Stomach (tissue), 4 donors: ENCODE measurements around the gene LZTR1.
A peak's percentile ranks its signal among the peaks of the same experiment; 100 is the strongest.

Experiments
- CTCF ChIP-seq, 7 experiments: fragments of 450-650 bp in 4 of 7; fragments of 200-600 bp in 3 of 7; sonication (generic) in 3 of 7; IDR thresholded peaks; one replicate each; pipeline ENCODE4 v1.5.1; 2016 to 2019; ENCODE audit warnings: antibody characterized with exemption in 7 of 7, control low read depth in 2 of 7, mild to moderate bottlenecking in 1 of 7
- POLR2A ChIP-seq, 4 donors: fragments of 450-650 bp; IDR thresholded peaks; one replicate each; pipeline ENCODE4 v1.6.1; 2016; ENCODE audit warnings: antibody characterized with exemption in 4 of 4, control low read depth in 2 of 4, mild to moderate bottlenecking in 1 of 4, moderate library complexity in 1 of 4

DNA sequence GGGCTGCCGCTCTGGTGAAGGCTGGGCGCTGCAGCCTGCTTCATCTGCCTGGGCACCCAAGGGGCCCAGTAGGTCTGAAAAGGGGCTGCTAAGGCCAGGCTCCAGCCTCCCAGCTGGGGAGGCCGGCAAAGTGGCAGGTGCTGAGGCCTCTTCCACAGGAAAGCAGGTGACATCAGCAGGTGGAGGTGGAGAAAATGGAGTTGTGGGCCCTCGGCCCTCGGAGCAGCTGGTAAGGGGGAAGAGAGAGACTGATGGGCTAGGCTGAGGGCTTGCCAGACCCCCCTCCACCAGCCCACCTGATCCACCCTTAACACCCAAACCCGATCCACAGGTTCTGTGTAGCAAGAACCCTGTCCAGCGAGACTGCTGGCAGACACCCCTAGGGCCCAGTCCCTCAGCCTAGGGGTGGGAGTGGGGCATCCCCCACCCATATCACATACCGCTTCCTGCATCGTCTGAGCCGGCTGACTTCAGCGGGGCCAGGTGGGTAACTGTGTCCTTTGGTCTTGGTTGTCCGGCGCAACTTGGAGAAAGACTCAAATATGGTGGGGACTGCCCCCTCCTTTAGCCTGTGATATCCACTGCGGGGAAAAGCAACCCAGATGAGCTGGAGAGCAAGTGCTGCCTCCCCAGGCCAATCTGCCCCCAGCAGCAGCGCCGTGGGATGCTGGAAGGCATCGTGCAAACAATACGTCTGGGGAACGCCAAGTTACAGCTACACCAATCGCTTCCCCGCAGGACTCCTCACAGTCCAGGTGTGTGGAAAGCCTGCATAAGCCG, 18.3 kb downstream of the LZTR1 start:
- TF ChIP-seq CTCF (IDR thresholded peaks at IDR 0.05): no peak
- TF ChIP-seq POLR2A (IDR thresholded peaks at IDR 0.05): peak in 1 of 4 donors; percentile 7
